IPS-NIHi11 (cell line): Measurements from ENCODE around the gene GNRH2.
"Not testable (repeated sequence)": the region's sequence is repeated elsewhere in the genome, so short reads cannot be mapped to it uniquely, and the experiment has no call there.

Source experiments
- DNase-seq: peaks from one replicate; pipeline ENCODE4 v3.0.0; 2012; ENCODE audit warnings: mixed read lengths, low spot score

Gene GNRH2

DNA sequence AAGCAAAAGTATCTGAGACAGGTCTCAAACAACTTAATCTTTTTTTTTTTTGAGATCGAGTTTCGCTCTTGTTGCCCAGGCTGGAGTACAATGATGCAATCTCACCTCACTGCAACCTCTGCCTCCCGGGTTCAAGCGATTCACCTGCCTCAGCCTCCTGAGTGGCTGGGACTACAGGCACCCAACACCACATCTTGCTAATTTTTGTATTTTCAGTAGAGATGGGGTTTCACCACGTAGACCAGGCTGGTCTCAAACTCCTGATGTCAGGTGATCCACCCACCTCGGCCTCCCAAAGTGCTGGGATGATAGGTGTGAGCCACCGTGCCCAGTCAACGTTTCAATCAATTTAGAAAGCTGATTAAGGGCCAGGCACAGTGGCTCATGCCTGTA lies 29.8 kb downstream of the GNRH2 start:
- not testable (repeated sequence) for DNase-seq

DNA sequence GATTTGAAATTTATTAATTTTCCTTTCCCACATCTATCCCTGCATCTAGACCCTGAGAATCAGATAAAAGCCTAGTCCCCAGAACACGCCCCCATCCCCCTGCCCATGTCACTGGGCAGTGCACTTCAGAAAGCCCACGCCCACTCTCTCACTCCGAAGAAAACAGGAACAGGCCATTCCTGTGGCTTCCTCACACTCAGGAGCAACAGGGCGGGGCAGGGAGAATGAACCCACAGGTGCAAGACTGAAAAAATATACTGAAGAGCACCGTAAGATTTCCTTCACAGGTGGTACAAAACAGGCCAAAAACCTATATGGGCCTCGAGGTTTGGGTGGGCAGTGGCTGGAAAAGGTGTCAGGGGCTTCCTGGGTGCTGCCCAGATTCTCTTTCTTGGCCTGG lies 31.4 kb downstream of the GNRH2 start:
- DNase-seq, result no peak

- DNase-seq, result not testable (repeated sequence)
These were observed 31.9 kb downstream of the GNRH2 start for GRCh38 chr20:3075315-3075714.

GRCh38 chr20:3077618-3078134 lies 34.3 kb downstream of the GNRH2 start:
- DNase-seq, result no peak

GRCh38 chr20:3080939-3081388 lies 37.5 kb downstream of the GNRH2 start:
- DNase-seq, result peak; percentile 17

- peak; percentile 3 for DNase-seq
These were observed 38.2 kb downstream of the GNRH2 start for GRCh38 chr20:3081641-3082040.

DNA sequence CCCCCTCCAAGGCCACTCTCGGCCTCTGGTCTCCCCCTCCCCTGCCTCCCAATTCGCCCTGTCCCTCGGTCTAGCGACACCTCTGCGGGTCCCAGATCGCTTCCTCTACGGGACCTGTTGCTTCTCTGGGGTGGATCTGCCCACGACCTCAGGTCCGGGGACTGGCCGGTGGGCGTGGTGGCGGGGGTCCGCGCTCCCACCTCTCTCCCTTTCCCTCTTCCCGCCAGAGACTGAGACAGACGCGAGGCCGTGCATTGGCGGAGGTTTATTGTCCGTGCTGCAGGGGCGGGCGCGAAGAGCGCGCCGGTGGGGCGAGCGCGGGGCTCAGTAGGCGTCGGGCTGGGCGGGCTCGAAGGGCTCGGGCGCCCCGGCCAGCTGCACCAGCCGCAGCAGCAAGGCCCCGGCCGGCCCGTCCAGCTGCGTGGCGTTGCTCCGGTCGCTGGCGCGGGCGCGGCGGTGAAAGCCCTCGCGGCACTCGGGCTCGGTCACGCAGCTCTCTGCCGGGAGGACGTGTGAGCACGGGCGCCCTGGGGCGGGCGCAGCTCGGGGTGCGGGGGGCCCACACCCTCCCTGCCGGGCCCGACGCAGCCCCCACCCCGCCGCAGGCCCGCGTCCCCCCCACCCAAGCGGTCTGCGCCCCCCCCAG lies 39.0 kb downstream of the GNRH2 start:
- peak; percentile 50 for DNase-seq

GRCh38 chr20:3082955-3083952 lies 39.8 kb downstream of the GNRH2 start:
- peak; percentile 68 for DNase-seq

GRCh38 chr20:3084283-3084985 lies 41.0 kb downstream of the GNRH2 start, which contains the start of gene AVP:
Gene AVP, minus strand, starts transcription at chr20:3084724. Its CDS starts 50 bp downstream, at chr20:3084674.
- DNase-seq, result peak; percentile 32

DNA sequence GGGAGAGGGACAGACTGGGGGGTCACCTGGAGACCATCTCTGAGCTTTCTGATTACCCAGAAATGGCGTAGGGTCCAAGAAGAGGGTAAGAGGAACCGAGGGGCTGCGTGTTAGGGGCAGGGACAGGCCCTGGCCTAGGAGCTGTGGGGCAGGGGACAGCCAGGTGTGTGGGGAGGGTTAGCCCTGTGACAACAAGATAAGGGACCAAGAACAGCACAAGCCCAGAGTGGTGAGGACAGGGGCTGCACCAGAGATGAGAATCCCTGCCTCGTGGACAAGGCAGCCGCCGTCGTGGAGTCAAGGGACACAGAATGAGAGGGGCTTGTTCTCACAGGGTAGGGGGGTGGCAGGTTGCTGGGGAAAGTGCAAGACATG lies 41.6 kb downstream of the GNRH2 start:
- peak; percentile 7 for DNase-seq

- DNase-seq, result no peak
These were observed 42.2 kb downstream of the GNRH2 start for GRCh38 chr20:3085571-3086072.

DNA sequence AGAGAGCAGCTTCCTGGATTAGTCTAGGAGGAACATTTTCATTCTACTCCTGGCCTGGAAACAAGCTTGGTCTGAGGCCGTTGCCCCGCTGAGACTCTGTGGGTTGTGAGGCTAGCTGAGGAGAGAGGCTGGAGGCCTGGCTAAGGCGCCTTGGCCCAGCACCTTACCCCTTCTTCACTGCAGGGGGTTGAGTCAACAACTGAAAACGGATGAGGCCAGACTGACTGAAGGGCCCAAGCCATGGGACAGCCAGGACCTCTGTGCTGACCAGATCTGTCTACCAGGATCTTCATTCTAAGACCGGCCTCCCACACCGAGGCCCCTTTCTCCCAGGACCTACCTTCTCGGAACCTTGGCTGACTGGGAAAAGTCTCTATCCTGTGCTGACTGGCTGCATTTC lies 44.6 kb downstream of the GNRH2 start:
- no peak for DNase-seq

GRCh38 chr20:3090565-3090964 lies 47.1 kb downstream of the GNRH2 start:
- no peak for DNase-seq

GRCh38 chr20:3092611-3093379 lies 49.4 kb downstream of the GNRH2 start:
- peak; percentile 61 for DNase-seq

DNA sequence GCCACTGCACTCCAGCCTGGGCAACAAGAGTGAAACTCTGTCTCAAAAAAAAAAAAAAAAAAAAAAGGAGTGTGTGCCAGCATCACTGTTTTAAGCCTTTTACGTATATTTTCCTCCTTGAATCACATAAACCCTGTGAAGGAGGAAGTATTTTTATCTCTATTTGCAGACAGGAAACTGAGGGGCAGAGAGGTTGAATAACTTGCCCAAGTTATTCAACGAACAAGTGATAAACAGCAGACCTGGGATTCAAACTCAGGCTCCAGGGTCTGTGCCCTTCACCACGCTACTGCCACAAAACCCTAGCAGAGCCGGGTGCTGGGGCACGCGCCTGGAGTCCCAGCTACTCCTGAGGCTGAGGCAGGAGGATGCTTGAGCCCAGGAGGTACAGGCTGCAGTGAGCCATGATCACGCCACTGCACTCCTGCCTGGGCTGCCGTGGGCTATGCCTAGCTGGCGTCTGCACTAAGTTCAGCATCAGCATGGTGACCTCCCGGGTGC lies 50.5 kb downstream of the GNRH2 start:
- DNase-seq, result no peak

GRCh38 chr20:3094848-3095629 lies 51.6 kb downstream of the GNRH2 start:
- no peak for DNase-seq
